Right lobe of liver (tissue), 4 donors: ENCODE data around the gene EPHX1.

Experiments used
- CTCF ChIP-seq, 4 donors: fragments of 200-600 bp in 3 of 4; fragments of 450-650 bp in 1 of 4; IDR thresholded peaks; one replicate each; pipeline versions ENCODE4 v1.5.1 to v1.8.0; 2016 to 2022; ENCODE audit warnings: antibody characterized with exemption in 4 of 4, mild to moderate bottlenecking in 2 of 4
- POLR2A ChIP-seq: fragments of 450-650 bp; IDR thresholded peaks from one replicate; pipeline ENCODE4 v1.6.1; 2017; ENCODE audit warnings: antibody characterized with exemption, mild to moderate bottlenecking
- donor health status: DM: no; HTN: no; CAD: no.
- donor health status: DM: no; HTN: no; CAD: no.
- donor health status: DM: no; HTN: yes; CAD: no.

DNA sequence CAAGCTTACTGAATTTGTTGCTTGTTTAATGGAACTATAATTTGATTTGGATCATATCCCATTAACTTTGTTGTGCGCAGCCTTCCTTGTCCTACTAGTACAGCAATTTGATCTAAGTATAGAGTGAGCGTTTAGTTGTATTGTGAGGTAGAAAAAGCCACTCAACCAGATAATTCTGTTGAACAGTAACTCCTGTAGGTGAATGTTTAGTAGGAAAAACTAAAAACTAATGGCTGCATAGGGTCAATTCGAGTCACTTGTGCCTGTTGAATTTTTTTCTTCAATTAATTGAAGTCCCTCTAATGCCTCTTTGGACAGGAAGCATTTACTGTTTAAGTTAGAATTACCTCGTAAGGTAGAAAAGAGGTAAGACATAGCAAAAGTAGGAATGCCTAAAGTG is 15.0 kb upstream of the EPHX1 start:
- TF ChIP-seq CTCF (IDR thresholded peaks at IDR 0.05) (no peak), POLR2A (no peak)
